ENCODE data around the gene KRTAP10-3. TPM values are rescaled to one million over a fixed set of nuclear protein-coding genes. Genes with fewer than 3 reads are reported as not detected.

KRTAP10-3 gene
- total and polyA plus RNA-seq, 2 experiments from 2014 or later, result not detected

GRCh38 chr21:44564099-44564498 lies 5.5 kb upstream of the KRTAP10-3 start:
- ATAC-seq (no peak), DNase-seq (ENCODE audit: low spot score) (no peak)
- H3K79me2 ChIP-seq (replicated peaks; ENCODE audit: insufficient read depth), result no peaks in the 10 kb centered on the region
- TF ChIP-seq ZNF462 (CRISPR knock-in tag; IDR thresholded peaks at IDR 0.05) (no peak), POLR2AphosphoS5 (IDR thresholded peaks at IDR 0.05; ENCODE audit: low read depth) (no peak), NANOG (IDR thresholded peaks at IDR 0.05; ENCODE audit: borderline replicate concordance) (no peak), JUNB (IDR thresholded peaks at IDR 0.05; ENCODE audit: unreplicated experiment) (no peak), CREB1 (CRISPR knock-in tag; IDR thresholded peaks at IDR 0.05; ENCODE audit: low read depth) (no peak), ETS1 (IDR thresholded peaks at IDR 0.05) (no peak), REST (IDR thresholded peaks at IDR 0.05; ENCODE audit: unreplicated experiment) (no peak), ZNF331 (CRISPR knock-in tag; IDR thresholded peaks at IDR 0.05; ENCODE audit: low read depth) (no peak), EZH2phosphoT487 (IDR thresholded peaks at IDR 0.05; ENCODE audit: unreplicated experiment) (no peak), ZNF114 (CRISPR knock-in tag; IDR thresholded peaks at IDR 0.05) (no peak), EZH2 (IDR thresholded peaks at IDR 0.05; ENCODE audit: low read depth, unreplicated experiment) (no peak), STAT1 (IDR thresholded peaks at IDR 0.05; ENCODE audit: unreplicated experiment) (no peak), CTCF (conservative IDR thresholded peaks at IDR 0.05; ENCODE audit: low read depth in 2 of 2) (no peak)
- Mint-ChIP-seq H3K4me1 (no peaks in the 10 kb centered on the region), H3K27me3 (ENCODE audit: insufficient read depth, low read depth, poor library complexity) (peaks cover 5% of the 10 kb centered on the region), H3K4me3 (no peak overlapping the region), H3K27ac (no peak overlapping the region), H3K9me3 (no peaks in the 10 kb centered on the region), H3K36me3 (ENCODE audit: low read depth) (no peaks in the 10 kb centered on the region)
- H3K27me3 ChIP-seq (ENCODE audit: insufficient read depth), result no peaks in the 10 kb centered on the region
- H3K9me2 ChIP-seq (ENCODE audit: insufficient read depth), result no peaks in the 10 kb centered on the region
- H3K27ac ChIP-seq (ENCODE audit: low read depth), result no peak overlapping the region
- no peaks in the 10 kb centered on the region for H3K4me1 ChIP-seq (ENCODE audit: insufficient read depth)
- H2AFZ ChIP-seq, result no peak overlapping the region
- no peaks in the 10 kb centered on the region for H4K20me1 ChIP-seq (replicated peaks; ENCODE audit: insufficient read depth)
- H3F3A ChIP-seq (replicated peaks; ENCODE audit: low read depth), result no peaks in the 10 kb centered on the region
- H3K36me3 ChIP-seq (ENCODE audit: insufficient read depth), result no peaks in the 10 kb centered on the region
- no peak overlapping the region for H3K4me2 ChIP-seq
- no peak overlapping the region for H3K4me3 ChIP-seq

Data from GM23338 (cell line).